CD4-positive, CD25-positive, alpha-beta regulatory T cell (primary cell): ENCODE results near the gene CDH12. TPM values are rescaled to one million over a fixed set of nuclear protein-coding genes. Genes with fewer than 3 reads are reported as not detected.
"Not testable (repeated sequence)": the region's sequence is repeated elsewhere in the genome, so short reads cannot be mapped to it uniquely, and the experiment has no call there.

ENCODE experiments used
- ATAC-seq, 2 donors: fragments of 150-1000 bp; cut with Tn5 transposase; one replicate each; pipeline ENCODE4 v1.10.0; 2021; ENCODE audit warnings: low read depth in 2 of 2, moderate number of reproducible peaks in 2 of 2, moderate library complexity in 1 of 2
- DNase-seq, 3 donors: peaks; one replicate each; pipeline versions ENCODE4 v3.0.0 to v3.0.0-alpha.2; 2012 to 2022; ENCODE audit warnings: mixed read lengths in 1 of 3
- H3K27ac ChIP-seq: one replicate; pipeline ENCODE4 v1.7.0; 2013; ENCODE audit warnings: mild to moderate bottlenecking, low read length; ENCODE audit not compliant: insufficient read depth, poor library complexity, severe bottlenecking
- H3K27me3 ChIP-seq: one replicate; pipeline ENCODE4 v1.7.0; 2013; ENCODE audit warnings: low read length; ENCODE audit not compliant: control insufficient read depth, insufficient read depth
- H3K36me3 ChIP-seq: one replicate; pipeline ENCODE4 v1.7.0; 2013; ENCODE audit warnings: mild to moderate bottlenecking, low read length, moderate library complexity; ENCODE audit not compliant: control insufficient read depth, insufficient read depth
- H3K4me1 ChIP-seq: 2 replicates; pipeline ENCODE4 v1.7.0; 2013; ENCODE audit warnings: mild to moderate bottlenecking, low read length; ENCODE audit not compliant: insufficient read depth, control insufficient read depth, poor library complexity, severe bottlenecking
- H3K4me3 ChIP-seq: one replicate; pipeline ENCODE4 v1.7.0; 2013; ENCODE audit warnings: low read depth, mild to moderate bottlenecking, low read length, moderate library complexity
- H3K9me3 ChIP-seq, 2 experiments: 1 replicate in 1 of 2; 2 replicates in 1 of 2; pipeline ENCODE4 v1.7.0; 2013; ENCODE audit warnings: low read length in 2 of 2, mild to moderate bottlenecking in 1 of 2, moderate library complexity in 1 of 2; ENCODE audit not compliant: control insufficient read depth in 2 of 2
- H3K27ac Mint-ChIP-seq, 3 donors: one replicate each; pipeline ENCODE4 v1.8.0; 2020 to 2022; ENCODE audit warnings: mild to moderate bottlenecking in 3 of 3, mixed read lengths in 3 of 3, moderate library complexity in 2 of 3
- H3K27me3 Mint-ChIP-seq: one replicate; pipeline ENCODE4 v1.8.0; 2022; ENCODE audit warnings: mild to moderate bottlenecking, mixed read lengths
- H3K36me3 Mint-ChIP-seq: one replicate; pipeline ENCODE4 v1.8.0; 2020; ENCODE audit warnings: mixed read lengths
- H3K4me1 Mint-ChIP-seq, 4 donors: one replicate each; pipeline ENCODE4 v1.8.0; 2020 to 2022; ENCODE audit warnings: mixed read lengths in 4 of 4, mild to moderate bottlenecking in 1 of 4
- H3K4me3 Mint-ChIP-seq, 4 donors: one replicate each; pipeline ENCODE4 v1.8.0; 2020 to 2022; ENCODE audit warnings: mild to moderate bottlenecking in 4 of 4, mixed read lengths in 4 of 4, moderate library complexity in 3 of 4
- H3K9me3 Mint-ChIP-seq, 7 donors: one replicate each; pipeline ENCODE4 v1.8.0; 2020 to 2022; ENCODE audit warnings: mixed read lengths in 7 of 7, mild to moderate bottlenecking in 3 of 7, moderate library complexity in 2 of 7
- polyA plus RNA-seq, 4 donors: library from polyadenylated mRNA; unstranded; fragments of 300-500 nt; fragmentation: Illumina TruSeq; gene quantifications; one replicate each; pipeline ENCODE4 v1.2.3, GENCODE V29; 2021
- total RNA-seq: library from RNA; stranded (reverse); gene quantifications from one replicate; pipeline ENCODE4 v1.2.3, GENCODE V29; 2022

CDH12 gene
- total and polyA plus RNA-seq, 5 donors from 2014 or later: not detected

- no peaks in the 10 kb centered on the region for H3K27me3 Mint-ChIP-seq
- Histone ChIP-seq H3K27me3 (no peaks in the 10 kb centered on the region), H3K27ac (no peak overlapping the region), H3K9me3 (peaks cover 3 to 4% of the 10 kb centered on the region in 2 experiments), H3K4me1 (no peaks in the 10 kb centered on the region), H3K4me3 (no peak overlapping the region), H3K36me3 (no peaks in the 10 kb centered on the region)
- DNase-seq (no peak), ATAC-seq (no peak)
- H3K36me3 Mint-ChIP-seq: no peaks in the 10 kb centered on the region
- H3K4me3 Mint-ChIP-seq: no peak overlapping the region
- no peaks in the 10 kb centered on the region for H3K4me1 Mint-ChIP-seq
- H3K9me3 Mint-ChIP-seq: peaks cover 0 to 47% (median 13%) of the 10 kb centered on the region in 7 donors
- H3K27ac Mint-ChIP-seq: no peak overlapping the region
Measured at GRCh38 chr5:22293147-22293546, 560.0 kb downstream of the CDH12 start.

GRCh38 chr5:22278164-22278563, 575.0 kb downstream of the CDH12 start:
- H3K36me3 ChIP-seq: no peaks in the 10 kb centered on the region
- Mint-ChIP-seq H3K36me3 (no peaks in the 10 kb centered on the region), H3K4me1 (no peaks in the 10 kb centered on the region), H3K4me3 (no peak overlapping the region), H3K9me3 (peaks cover 0 to 29% (median 8%) of the 10 kb centered on the region in 7 donors), H3K27ac (no peak overlapping the region), H3K27me3 (no peaks in the 10 kb centered on the region)
- H3K27me3 ChIP-seq: no peaks in the 10 kb centered on the region
- ATAC-seq: no peak
- no peak for DNase-seq
- peaks cover 5 to 7% of the 10 kb centered on the region in 2 experiments for H3K9me3 ChIP-seq
- H3K4me1 ChIP-seq: no peaks in the 10 kb centered on the region
- no peak overlapping the region for H3K27ac ChIP-seq
- no peak overlapping the region for H3K4me3 ChIP-seq

- H3K27ac ChIP-seq: no peak overlapping the region
- H3K27ac Mint-ChIP-seq: no peak overlapping the region
- H3K27me3 Mint-ChIP-seq: no peaks in the 10 kb centered on the region
- no peaks in the 10 kb centered on the region for H3K27me3 ChIP-seq
- peaks cover 5 to 7% of the 10 kb centered on the region in 2 experiments for H3K9me3 ChIP-seq
- no peak for DNase-seq
- no peak overlapping the region for H3K4me3 ChIP-seq
- peaks cover 0 to 33% (median 8%) of the 10 kb centered on the region in 7 donors for H3K9me3 Mint-ChIP-seq
- H3K36me3 ChIP-seq: no peaks in the 10 kb centered on the region
- H3K4me1 Mint-ChIP-seq: no peaks in the 10 kb centered on the region
- no peak for ATAC-seq
- no peak overlapping the region for H3K4me3 Mint-ChIP-seq
- H3K4me1 ChIP-seq: no peaks in the 10 kb centered on the region
- H3K36me3 Mint-ChIP-seq: no peaks in the 10 kb centered on the region
Measured at GRCh38 chr5:22277006-22277405, 576.1 kb downstream of the CDH12 start.

- DNase-seq, H3K4me1 Mint-ChIP-seq, H3K9me3 ChIP-seq, H3K36me3 Mint-ChIP-seq, H3K27ac ChIP-seq, H3K4me1 ChIP-seq, H3K27ac Mint-ChIP-seq, H3K4me3 ChIP-seq, H3K27me3 Mint-ChIP-seq, H3K4me3 Mint-ChIP-seq, ATAC-seq, H3K27me3 ChIP-seq, H3K36me3 ChIP-seq: not testable (repeated sequence)
- peaks cover 0 to 20% (median 3%) of the 10 kb centered on the region in 7 donors for H3K9me3 Mint-ChIP-seq
Measured at GRCh38 chr5:22265855-22266254, 587.3 kb downstream of the CDH12 start.

GRCh38 chr5:22258139-22258538, 595.0 kb downstream of the CDH12 start:
- H3K4me3 ChIP-seq: no peak overlapping the region
- no peaks in the 10 kb centered on the region for H3K27me3 Mint-ChIP-seq
- peaks cover 0 to 6% of the 10 kb centered on the region in 2 experiments for H3K9me3 ChIP-seq
- no peaks in the 10 kb centered on the region for H3K36me3 Mint-ChIP-seq
- no peaks in the 10 kb centered on the region for H3K4me1 Mint-ChIP-seq
- H3K4me3 Mint-ChIP-seq: no peak overlapping the region
- no peak for ATAC-seq
- H3K4me1 ChIP-seq: no peaks in the 10 kb centered on the region
- no peak overlapping the region for H3K27ac ChIP-seq
- H3K36me3 ChIP-seq: no peaks in the 10 kb centered on the region
- H3K9me3 Mint-ChIP-seq: peaks cover 0 to 17% (median 6%) of the 10 kb centered on the region in 7 donors
- DNase-seq: no peak
- no peak overlapping the region for H3K27ac Mint-ChIP-seq
- no peaks in the 10 kb centered on the region for H3K27me3 ChIP-seq

GRCh38 chr5:22250528-22250927, 602.6 kb downstream of the CDH12 start:
- DNase-seq: no peak
- H3K36me3 ChIP-seq: no peaks in the 10 kb centered on the region
- Mint-ChIP-seq H3K36me3 (no peaks in the 10 kb centered on the region), H3K9me3 (peaks cover 0 to 28% (median 5%) of the 10 kb centered on the region in 7 donors), H3K4me1 (no peaks in the 10 kb centered on the region), H3K27ac (no peak overlapping the region), H3K27me3 (no peaks in the 10 kb centered on the region), H3K4me3 (no peak overlapping the region)
- no peaks in the 10 kb centered on the region for H3K9me3 ChIP-seq
- ATAC-seq: no peak
- H3K27ac ChIP-seq: no peak overlapping the region
- H3K4me3 ChIP-seq: no peak overlapping the region
- no peaks in the 10 kb centered on the region for H3K4me1 ChIP-seq
- H3K27me3 ChIP-seq: no peaks in the 10 kb centered on the region

GRCh38 chr5:22249209-22249729, 603.9 kb downstream of the CDH12 start:
- Mint-ChIP-seq H3K4me1 (no peaks in the 10 kb centered on the region), H3K27me3 (no peaks in the 10 kb centered on the region), H3K9me3 (peaks cover 0 to 24% (median 5%) of the 10 kb centered on the region in 7 donors), H3K36me3 (no peaks in the 10 kb centered on the region), H3K27ac (no peak overlapping the region), H3K4me3 (no peak overlapping the region)
- no peak overlapping the region for H3K27ac ChIP-seq
- ATAC-seq: no peak
- H3K4me1 ChIP-seq: no peaks in the 10 kb centered on the region
- DNase-seq: no peak
- H3K9me3 ChIP-seq: no peaks in the 10 kb centered on the region
- H3K4me3 ChIP-seq: no peak overlapping the region
- H3K36me3 ChIP-seq: no peaks in the 10 kb centered on the region
- no peaks in the 10 kb centered on the region for H3K27me3 ChIP-seq

- Mint-ChIP-seq H3K4me3 (no peak overlapping the region), H3K36me3 (no peaks in the 10 kb centered on the region), H3K27ac (no peak overlapping the region), H3K27me3 (no peaks in the 10 kb centered on the region), H3K4me1 (no peaks in the 10 kb centered on the region), H3K9me3 (peaks cover 0 to 21% (median 8%) of the 10 kb centered on the region in 7 donors)
- Histone ChIP-seq H3K36me3 (no peaks in the 10 kb centered on the region), H3K27ac (no peak overlapping the region), H3K4me1 (no peaks in the 10 kb centered on the region), H3K27me3 (no peaks in the 10 kb centered on the region), H3K4me3 (no peak overlapping the region), H3K9me3 (peaks cover 0 to 1% of the 10 kb centered on the region in 2 experiments)
- DNase-seq (no peak), ATAC-seq (no peak)
Measured at GRCh38 chr5:22245770-22246169, 607.4 kb downstream of the CDH12 start.
